Kidney epithelial cell (primary cell): ENCODE measurements around the gene TRIM31. TPM values are rescaled to one million over a fixed set of nuclear protein-coding genes. Genes with fewer than 3 reads are reported as not detected.

Experiments
- DNase-seq: peaks from one replicate; pipeline ENCODE4 v3.0.0-alpha.2; 2010; ENCODE audit warnings: low read depth
- H3K27me3 ChIP-seq: 2 replicates; pipeline ENCODE4 v1.6.0; 2011; ENCODE audit warnings: low read length; ENCODE audit not compliant: control insufficient read depth, insufficient read depth
- H3K36me3 ChIP-seq: 2 replicates; pipeline ENCODE4 v1.5.1; 2011; ENCODE audit warnings: low read length; ENCODE audit not compliant: control insufficient read depth, insufficient read depth
- H3K4me3 ChIP-seq: 2 replicates; pipeline ENCODE4 v1.5.1; 2011; ENCODE audit warnings: low read depth, mild to moderate bottlenecking, control low read depth, low read length
- total RNA-seq: library from RNA; depleted of rRNA; stranded (reverse); fragments of >200 nt; gene quantifications from 2 replicates; pipeline ENCODE4 v1.2.3, GENCODE V29; 2015
- TF ChIP-seq, protein P1 (sequence below): IDR thresholded peaks from 2 replicates; pipeline ENCODE4 v1.5.1; 2011; ENCODE audit warnings: mild to moderate bottlenecking, moderate library complexity, low read length, control low read depth, inconsistent platforms; ENCODE audit not compliant: insufficient read depth, poor library complexity, severe bottlenecking

Gene TRIM31
- total RNA-seq, 1 donor from 2014 or later = not detected

DNA sequence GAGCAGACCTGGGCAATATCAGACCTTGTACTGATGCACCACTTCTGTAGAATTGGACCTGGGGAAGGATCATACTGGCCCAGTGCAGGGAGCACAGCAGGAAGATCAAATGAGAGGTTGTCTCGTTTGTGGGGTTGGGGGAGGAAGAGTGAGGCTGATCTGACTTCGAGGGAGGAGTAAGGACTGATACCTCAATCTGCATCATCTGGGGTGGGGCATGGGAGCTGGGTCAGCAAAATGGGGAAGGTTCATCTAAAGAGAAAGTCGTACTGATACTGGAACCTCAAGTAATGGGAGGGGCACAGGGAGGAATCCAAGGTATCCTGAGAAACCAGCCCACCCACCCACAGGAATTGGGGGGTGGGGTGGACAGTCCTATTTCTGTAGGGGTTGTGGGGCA is 41.0 kb downstream of the TRIM31 start:
- Histone ChIP-seq H3K36me3 (no peaks in the 10 kb centered on the region), H3K27me3 (peaks cover 62% of the 10 kb centered on the region), H3K4me3 (no peak overlapping the region)
- no peak for DNase-seq
- TF ChIP-seq, protein P1, sequence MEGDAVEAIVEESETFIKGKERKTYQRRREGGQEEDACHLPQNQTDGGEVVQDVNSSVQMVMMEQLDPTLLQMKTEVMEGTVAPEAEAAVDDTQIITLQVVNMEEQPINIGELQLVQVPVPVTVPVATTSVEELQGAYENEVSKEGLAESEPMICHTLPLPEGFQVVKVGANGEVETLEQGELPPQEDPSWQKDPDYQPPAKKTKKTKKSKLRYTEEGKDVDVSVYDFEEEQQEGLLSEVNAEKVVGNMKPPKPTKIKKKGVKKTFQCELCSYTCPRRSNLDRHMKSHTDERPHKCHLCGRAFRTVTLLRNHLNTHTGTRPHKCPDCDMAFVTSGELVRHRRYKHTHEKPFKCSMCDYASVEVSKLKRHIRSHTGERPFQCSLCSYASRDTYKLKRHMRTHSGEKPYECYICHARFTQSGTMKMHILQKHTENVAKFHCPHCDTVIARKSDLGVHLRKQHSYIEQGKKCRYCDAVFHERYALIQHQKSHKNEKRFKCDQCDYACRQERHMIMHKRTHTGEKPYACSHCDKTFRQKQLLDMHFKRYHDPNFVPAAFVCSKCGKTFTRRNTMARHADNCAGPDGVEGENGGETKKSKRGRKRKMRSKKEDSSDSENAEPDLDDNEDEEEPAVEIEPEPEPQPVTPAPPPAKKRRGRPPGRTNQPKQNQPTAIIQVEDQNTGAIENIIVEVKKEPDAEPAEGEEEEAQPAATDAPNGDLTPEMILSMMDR = no peak

DNA sequence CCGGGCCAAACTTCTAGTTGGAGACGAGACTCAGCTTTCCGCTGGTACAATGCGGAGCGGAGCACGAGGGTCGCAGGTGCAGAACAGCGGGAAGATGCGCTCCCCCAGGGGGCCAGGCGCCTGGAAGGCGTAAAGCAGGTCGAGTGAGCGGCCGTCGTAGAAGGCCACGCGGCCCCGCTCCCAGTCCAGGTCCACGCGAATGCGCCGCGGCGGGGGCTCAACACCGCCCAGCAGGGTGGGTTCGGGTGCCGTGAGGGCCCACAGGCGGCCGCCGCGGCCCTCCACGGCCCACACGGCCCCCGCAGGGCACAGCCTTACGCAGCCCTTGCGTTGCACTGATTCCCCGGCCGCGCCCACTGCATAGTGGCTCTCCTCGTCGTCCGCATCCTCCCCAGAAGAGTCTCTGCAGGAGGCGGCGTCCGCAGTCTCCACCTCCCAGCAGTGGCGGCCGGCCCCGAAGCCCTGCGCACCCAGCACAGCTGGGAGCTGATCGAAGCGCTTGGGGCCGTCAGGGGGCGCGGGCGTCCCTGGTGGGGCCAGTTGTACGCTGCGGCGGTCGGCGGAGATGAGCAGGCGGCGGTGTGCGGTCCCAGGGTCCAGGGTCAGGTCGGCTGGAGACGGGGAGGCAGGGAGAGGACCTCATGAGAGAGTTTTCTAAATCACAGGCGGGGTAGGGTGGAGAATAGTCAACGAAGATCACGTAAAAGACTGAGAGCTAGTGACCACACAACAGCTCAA is 41.6 kb downstream of the TRIM31 start:
- DNase-seq = no peak
- Histone ChIP-seq H3K36me3 (no peaks in the 10 kb centered on the region), H3K27me3 (peaks cover 58% of the 10 kb centered on the region), H3K4me3 (no peak overlapping the region)
- TF ChIP-seq, protein P1 = no peak

DNA sequence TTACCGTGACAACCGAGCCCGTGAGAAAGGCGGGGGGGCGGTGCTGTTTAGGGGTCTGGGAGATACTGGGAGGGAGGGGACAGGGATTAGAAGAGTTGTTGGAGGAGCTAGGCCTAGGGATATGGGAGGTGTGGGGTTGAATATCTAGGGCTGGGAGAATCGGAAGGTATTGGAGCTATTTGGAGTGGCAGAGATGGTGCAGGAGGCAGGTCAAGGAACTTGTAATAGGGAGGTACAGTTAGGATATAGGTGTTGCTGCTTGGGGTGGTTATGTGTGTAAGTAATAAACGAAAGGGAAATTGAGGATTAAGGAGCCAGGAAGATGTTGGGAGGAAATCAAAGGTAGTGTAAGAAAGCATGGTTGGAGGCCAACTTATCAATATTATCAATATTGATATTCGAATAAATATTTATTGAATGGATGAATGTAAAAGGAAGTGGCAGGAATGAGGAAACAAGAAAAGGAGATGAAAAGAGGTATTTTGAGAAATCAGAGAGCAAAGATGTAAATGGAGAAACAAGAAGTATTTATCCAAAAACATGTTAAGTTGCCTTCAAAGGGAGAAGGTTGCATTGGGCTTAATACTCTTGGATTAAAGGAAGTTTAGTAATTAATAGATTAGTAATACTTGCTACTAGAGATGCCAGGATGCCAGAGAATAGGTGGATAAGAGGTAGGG is 45.3 kb downstream of the TRIM31 start:
- TF ChIP-seq, protein P1 = no peak
- Histone ChIP-seq H3K27me3 (peaks cover 23% of the 10 kb centered on the region), H3K36me3 (no peaks in the 10 kb centered on the region), H3K4me3 (peak overlapping the region; percentile 83)
- no peak for DNase-seq

DNA sequence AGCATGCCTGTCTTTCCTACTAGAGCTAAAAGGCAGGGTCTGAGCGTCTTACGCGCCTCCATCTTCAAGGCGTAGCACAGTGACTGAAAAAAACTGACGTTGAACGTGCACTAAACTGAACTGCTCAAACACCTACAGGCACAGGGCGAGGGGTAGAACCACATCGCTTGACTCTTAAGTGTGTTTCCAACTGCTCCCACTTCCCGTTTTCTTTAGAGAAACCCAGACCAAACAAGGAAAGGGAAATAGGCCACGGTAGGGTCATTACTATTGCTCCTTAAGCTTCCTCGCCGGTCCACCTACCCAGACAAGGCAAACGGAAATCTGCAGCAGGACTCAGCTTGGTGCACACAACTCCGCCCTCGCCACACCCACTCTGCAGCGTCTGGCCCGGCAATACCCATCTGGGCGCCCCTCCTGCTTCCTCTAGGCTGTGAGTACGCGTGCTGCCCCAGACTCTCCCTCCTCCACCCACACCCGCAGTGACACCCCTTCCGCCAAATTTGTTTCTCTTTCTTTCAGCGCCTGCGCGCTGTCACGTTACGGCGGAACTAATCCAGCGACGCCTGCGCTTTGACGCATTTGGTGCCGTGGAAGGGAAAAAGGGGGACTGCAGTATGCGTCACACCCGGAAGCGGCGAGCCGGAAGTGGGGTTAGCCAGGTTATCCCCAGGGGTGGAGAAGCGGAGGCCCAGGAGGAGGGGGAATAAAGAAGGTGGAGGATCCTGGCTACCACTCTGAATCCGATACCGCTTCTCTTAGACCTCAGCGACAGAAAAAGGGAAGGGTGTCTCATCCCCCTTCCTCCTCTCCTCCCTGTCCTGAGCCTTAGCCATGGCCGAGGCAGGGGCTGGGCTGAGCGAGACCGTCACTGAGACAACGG is 46.1 kb downstream of the TRIM31 start, which contains the start of gene PPP1R11:
Gene PPP1R11, plus strand, starts transcription at position 622 of the 883 bp plus-strand sequence. Its CDS starts 213 bp downstream, at position 835.
- H3K4me3 ChIP-seq = peak within 1 kb of the TSS; percentile 83
- peak; percentile 96 for DNase-seq
- no peaks in the 10 kb centered on the region for H3K36me3 ChIP-seq
- TF ChIP-seq, protein P1 = no peak
- H3K27me3 ChIP-seq = peaks cover 15% of the 10 kb centered on the region

DNA sequence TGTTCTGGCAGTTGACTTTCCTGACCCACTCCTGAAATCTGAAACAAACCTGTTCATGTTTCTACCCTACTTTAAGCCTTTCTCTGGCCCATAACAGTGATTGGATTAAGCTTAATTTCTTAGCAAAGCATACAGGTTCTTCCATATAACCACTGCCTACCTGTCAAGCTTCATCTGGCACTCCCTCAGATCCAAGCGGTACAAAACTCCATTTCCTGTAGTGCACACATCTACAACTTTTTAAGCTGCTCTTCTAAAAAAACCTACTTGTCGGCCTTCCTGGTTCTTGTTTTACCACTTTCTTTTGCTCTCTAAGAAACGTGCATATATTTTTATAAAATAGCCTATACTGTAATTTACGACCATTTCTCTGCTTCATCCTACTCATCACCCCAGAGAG is 46.8 kb downstream of the TRIM31 start:
- peaks cover 8% of the 10 kb centered on the region for H3K27me3 ChIP-seq
- no peak for DNase-seq
- TF ChIP-seq, protein P1 = no peak
- peak overlapping the region; percentile 83 for H3K4me3 ChIP-seq
- H3K36me3 ChIP-seq = no peaks in the 10 kb centered on the region
